ENCODE measurements around the gene SETD1B. TPM values are rescaled to one million over a fixed set of nuclear protein-coding genes. Genes with fewer than 3 reads are reported as not detected.

SETD1B gene
- total and polyA plus RNA-seq, 2 donors: 3.0 to 11.8 TPM

DNA sequence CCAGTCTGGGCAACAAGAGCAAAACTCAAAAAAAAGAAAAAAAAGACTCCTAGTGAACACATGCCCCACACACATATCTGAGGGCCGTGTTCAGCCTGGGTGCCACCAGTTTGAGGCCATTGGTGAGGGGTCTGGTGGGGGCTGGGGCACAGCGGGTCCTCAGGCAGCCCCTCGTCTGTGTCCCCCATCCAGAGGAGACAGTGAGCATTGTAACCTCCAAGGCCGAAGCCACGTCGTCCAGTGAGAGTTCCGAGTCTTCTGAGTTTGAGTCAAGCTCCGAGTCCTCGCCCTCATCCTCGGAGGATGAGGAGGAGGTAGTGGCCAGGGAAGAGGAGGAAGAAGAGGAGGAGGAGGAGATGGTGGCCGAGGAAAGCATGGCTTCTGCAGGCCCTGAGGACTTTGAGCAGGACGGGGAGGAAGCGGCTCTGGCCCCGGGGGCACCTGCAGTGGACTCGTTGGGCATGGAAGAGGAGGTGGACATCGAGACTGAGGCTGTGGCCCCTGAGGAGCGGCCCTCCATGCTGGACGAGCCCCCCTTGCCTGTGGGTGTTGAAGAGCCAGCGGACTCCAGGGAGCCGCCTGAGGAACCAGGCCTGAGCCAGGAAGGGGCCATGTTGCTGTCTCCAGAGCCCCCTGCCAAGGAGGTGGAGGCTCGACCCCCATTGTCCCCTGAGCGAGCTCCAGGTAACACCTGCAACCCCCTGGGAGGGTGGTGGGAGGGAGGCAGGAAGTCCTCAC, 15.6 kb downstream of the SETD1B start:
- H3K27me3 ChIP-seq (ENCODE audit: control insufficient read depth in 2 of 2, insufficient read depth in 1 of 2, low read length in 1 of 2): no peaks in the 10 kb centered on the region
- WGBS: 97% methylated on average over 22 of the region's 22 CpGs
- DNase-seq (ENCODE audit: low read depth in 6 of 9, low spot score in 9 of 9): no peak
- no peak overlapping the region for H3K27ac ChIP-seq (ENCODE audit: low read depth in 1 of 2, low read length in 1 of 2)
- H3K9me3 ChIP-seq (ENCODE audit: control insufficient read depth in 2 of 2, insufficient read depth in 1 of 2, low read length in 1 of 2): no peaks in the 10 kb centered on the region
- H3K4me1 ChIP-seq (ENCODE audit: control insufficient read depth in 2 of 2, insufficient read depth in 2 of 2, low read length in 2 of 2): peaks cover 15 to 24% of the 10 kb centered on the region in 2 donors
- H3K36me3 ChIP-seq (ENCODE audit: control insufficient read depth in 2 of 2, insufficient read depth in 2 of 2, low read length in 1 of 2): peaks cover 83 to 87% of the 10 kb centered on the region in 2 donors
- H3K4me3 ChIP-seq (ENCODE audit: low read length in 2 of 2): no peak overlapping the region

- WGBS: 90% methylated on average over 7 of the region's 7 CpGs
- no peak for DNase-seq (ENCODE audit: low read depth in 6 of 9, low spot score in 9 of 9)
- Histone ChIP-seq H3K27ac (ENCODE audit: low read depth in 1 of 2, low read length in 1 of 2) (no peak overlapping the region), H3K36me3 (ENCODE audit: control insufficient read depth in 2 of 2, insufficient read depth in 2 of 2, low read length in 1 of 2) (peaks cover 80 to 87% of the 10 kb centered on the region in 2 donors), H3K4me3 (ENCODE audit: low read length in 2 of 2) (no peak overlapping the region), H3K4me1 (ENCODE audit: control insufficient read depth in 2 of 2, insufficient read depth in 2 of 2, low read length in 2 of 2) (peaks cover 8 to 17% of the 10 kb centered on the region in 2 donors), H3K27me3 (ENCODE audit: control insufficient read depth in 2 of 2, insufficient read depth in 1 of 2, low read length in 1 of 2) (no peaks in the 10 kb centered on the region), H3K9me3 (ENCODE audit: control insufficient read depth in 2 of 2, insufficient read depth in 1 of 2, low read length in 1 of 2) (no peaks in the 10 kb centered on the region)
These were observed 16.2 kb downstream of the SETD1B start for GRCh38 chr12:121820056-121820455.

- 97% methylated on average over 39 of the region's 39 CpGs for WGBS
- H3K9me3 ChIP-seq (ENCODE audit: control insufficient read depth in 2 of 2, insufficient read depth in 1 of 2, low read length in 1 of 2): no peaks in the 10 kb centered on the region
- no peak for DNase-seq (ENCODE audit: low read depth in 6 of 9, low spot score in 9 of 9)
These were observed 18.7 kb downstream of the SETD1B start for GRCh38 chr12:121822393-121823100.

GRCh38 chr12:121823101-121823726, 19.4 kb downstream of the SETD1B start:
- no peak for DNase-seq (ENCODE audit: low read depth in 6 of 9, low spot score in 9 of 9)
- no peaks in the 10 kb centered on the region for H3K9me3 ChIP-seq (ENCODE audit: control insufficient read depth in 2 of 2, insufficient read depth in 1 of 2, low read length in 1 of 2)
- WGBS: 98% methylated on average over 36 of the region's 36 CpGs
- no peaks in the 10 kb centered on the region for H3K4me1 ChIP-seq (ENCODE audit: control insufficient read depth in 2 of 2, insufficient read depth in 2 of 2, low read length in 2 of 2)
- H3K27me3 ChIP-seq (ENCODE audit: control insufficient read depth in 2 of 2, insufficient read depth in 1 of 2, low read length in 1 of 2): no peaks in the 10 kb centered on the region
- H3K27ac ChIP-seq (ENCODE audit: low read depth in 1 of 2, low read length in 1 of 2): no peak overlapping the region
- H3K36me3 ChIP-seq (ENCODE audit: control insufficient read depth in 2 of 2, insufficient read depth in 2 of 2, low read length in 1 of 2): peaks cover 85 to 87% of the 10 kb centered on the region in 2 donors
- H3K4me3 ChIP-seq (ENCODE audit: low read length in 2 of 2): no peak overlapping the region

More at GRCh38 chr12:121822393-121823100, 18.7 kb downstream of the SETD1B start:
- Histone ChIP-seq H3K27me3 (ENCODE audit: control insufficient read depth in 2 of 2, insufficient read depth in 1 of 2, low read length in 1 of 2) (no peaks in the 10 kb centered on the region), H3K4me1 (ENCODE audit: control insufficient read depth in 2 of 2, insufficient read depth in 2 of 2, low read length in 2 of 2) (no peaks in the 10 kb centered on the region), H3K27ac (ENCODE audit: low read depth in 1 of 2, low read length in 1 of 2) (no peak overlapping the region), H3K36me3 (ENCODE audit: control insufficient read depth in 2 of 2, insufficient read depth in 2 of 2, low read length in 1 of 2) (peaks cover 85 to 87% of the 10 kb centered on the region in 2 donors), H3K4me3 (ENCODE audit: low read length in 2 of 2) (no peak overlapping the region)

GRCh38 chr12:121823727-121824115, 19.9 kb downstream of the SETD1B start:
- WGBS: 89% methylated on average over 12 of the region's 12 CpGs
- no peak for DNase-seq (ENCODE audit: low read depth in 6 of 9, low spot score in 9 of 9)
- no peaks in the 10 kb centered on the region for H3K27me3 ChIP-seq (ENCODE audit: control insufficient read depth in 2 of 2, insufficient read depth in 1 of 2, low read length in 1 of 2)
- peaks cover 90 to 91% of the 10 kb centered on the region in 2 donors for H3K36me3 ChIP-seq (ENCODE audit: control insufficient read depth in 2 of 2, insufficient read depth in 2 of 2, low read length in 1 of 2)
- H3K4me1 ChIP-seq (ENCODE audit: control insufficient read depth in 2 of 2, insufficient read depth in 2 of 2, low read length in 2 of 2): no peaks in the 10 kb centered on the region
- H3K4me3 ChIP-seq (ENCODE audit: low read length in 2 of 2): no peak overlapping the region
- H3K27ac ChIP-seq (ENCODE audit: low read depth in 1 of 2, low read length in 1 of 2): no peak overlapping the region
- no peaks in the 10 kb centered on the region for H3K9me3 ChIP-seq (ENCODE audit: control insufficient read depth in 2 of 2, insufficient read depth in 1 of 2, low read length in 1 of 2)

- 97% methylated on average over 18 of the region's 18 CpGs for WGBS
- no peak overlapping the region for H3K27ac ChIP-seq (ENCODE audit: low read depth in 1 of 2, low read length in 1 of 2)
- H3K27me3 ChIP-seq (ENCODE audit: control insufficient read depth in 2 of 2, insufficient read depth in 1 of 2, low read length in 1 of 2): no peaks in the 10 kb centered on the region
- no peaks in the 10 kb centered on the region for H3K9me3 ChIP-seq (ENCODE audit: control insufficient read depth in 2 of 2, insufficient read depth in 1 of 2, low read length in 1 of 2)
- H3K4me3 ChIP-seq (ENCODE audit: low read length in 2 of 2): no peak overlapping the region
- H3K36me3 ChIP-seq (ENCODE audit: control insufficient read depth in 2 of 2, insufficient read depth in 2 of 2, low read length in 1 of 2): peaks cover 92 to 93% of the 10 kb centered on the region in 2 donors
- no peak for DNase-seq (ENCODE audit: low read depth in 6 of 9, low spot score in 9 of 9)
- no peaks in the 10 kb centered on the region for H3K4me1 ChIP-seq (ENCODE audit: control insufficient read depth in 2 of 2, insufficient read depth in 2 of 2, low read length in 2 of 2)
These were observed 21.3 kb downstream of the SETD1B start for GRCh38 chr12:121825041-121825523.

DNA sequence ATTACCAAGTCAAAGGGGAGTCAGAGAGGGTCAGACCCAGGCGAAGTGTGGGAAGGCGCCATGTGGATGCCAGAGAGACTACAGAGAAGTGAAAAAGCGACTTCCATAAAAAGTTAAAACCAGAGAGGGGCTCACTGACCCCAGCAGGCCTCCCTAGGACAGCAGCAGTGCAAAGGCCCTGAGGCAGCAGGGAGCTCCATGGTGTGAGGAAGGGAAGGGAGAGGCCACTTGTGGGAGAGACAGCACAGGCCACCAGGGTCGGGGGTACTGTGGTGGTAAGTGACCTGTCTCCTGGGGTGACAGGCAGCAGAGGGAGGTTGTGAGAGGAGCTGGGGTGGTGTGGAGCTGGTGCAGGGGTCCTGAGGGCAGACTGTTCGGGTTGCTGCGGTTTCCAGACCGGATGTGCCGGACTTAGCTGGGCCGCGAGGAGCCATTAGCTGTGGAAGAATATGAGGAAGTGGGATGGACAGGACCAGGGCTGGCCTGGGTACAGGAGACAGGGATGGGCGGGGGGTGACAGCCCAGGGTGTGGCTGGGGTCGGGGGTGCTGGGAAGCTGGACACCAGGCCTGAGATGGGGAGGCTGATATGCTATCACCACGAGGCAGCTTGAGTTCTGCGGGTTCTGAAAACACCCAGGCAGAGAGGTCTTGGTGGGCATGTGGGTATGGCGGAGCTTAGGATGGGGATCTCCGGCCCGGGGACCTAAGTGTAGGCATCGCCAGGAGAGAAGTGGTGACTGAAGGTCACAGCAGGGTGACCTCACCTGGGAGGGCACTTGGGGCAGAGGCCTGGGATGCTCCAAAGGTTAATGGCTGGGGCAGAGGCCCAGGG, 22.7 kb downstream of the SETD1B start:
- H3K9me3 ChIP-seq (ENCODE audit: control insufficient read depth in 2 of 2, insufficient read depth in 1 of 2, low read length in 1 of 2): peaks cover 0 to 4% of the 10 kb centered on the region in 2 donors
- no peak for DNase-seq (ENCODE audit: low read depth in 6 of 9, low spot score in 9 of 9)
- H3K27me3 ChIP-seq (ENCODE audit: control insufficient read depth in 2 of 2, insufficient read depth in 1 of 2, low read length in 1 of 2): no peaks in the 10 kb centered on the region
- H3K4me1 ChIP-seq (ENCODE audit: control insufficient read depth in 2 of 2, insufficient read depth in 2 of 2, low read length in 2 of 2): no peaks in the 10 kb centered on the region
- no peak overlapping the region for H3K27ac ChIP-seq (ENCODE audit: low read depth in 1 of 2, low read length in 1 of 2)
- no peak overlapping the region for H3K4me3 ChIP-seq (ENCODE audit: low read length in 2 of 2)
- peaks cover 88 to 94% of the 10 kb centered on the region in 2 donors for H3K36me3 ChIP-seq (ENCODE audit: control insufficient read depth in 2 of 2, insufficient read depth in 2 of 2, low read length in 1 of 2)
- 92% methylated on average over 18 of the region's 18 CpGs for WGBS

- Histone ChIP-seq H3K9me3 (ENCODE audit: control insufficient read depth in 2 of 2, insufficient read depth in 1 of 2, low read length in 1 of 2) (peaks cover 0 to 4% of the 10 kb centered on the region in 2 donors), H3K4me1 (ENCODE audit: control insufficient read depth in 2 of 2, insufficient read depth in 2 of 2, low read length in 2 of 2) (no peaks in the 10 kb centered on the region), H3K27ac (ENCODE audit: low read depth in 1 of 2, low read length in 1 of 2) (no peak overlapping the region), H3K4me3 (ENCODE audit: low read length in 2 of 2) (no peak overlapping the region), H3K27me3 (ENCODE audit: control insufficient read depth in 2 of 2, insufficient read depth in 1 of 2, low read length in 1 of 2) (no peaks in the 10 kb centered on the region), H3K36me3 (ENCODE audit: control insufficient read depth in 2 of 2, insufficient read depth in 2 of 2, low read length in 1 of 2) (peaks cover 85 to 94% of the 10 kb centered on the region in 2 donors)
- WGBS: 98% methylated on average over 48 of the region's 48 CpGs
- no peak for DNase-seq (ENCODE audit: low read depth in 6 of 9, low spot score in 9 of 9)
These were observed 23.7 kb downstream of the SETD1B start for GRCh38 chr12:121827351-121828099.
